Measurements from ENCODE around the gene KLRK1. TPM values are rescaled to one million over a fixed set of nuclear protein-coding genes. Genes with fewer than 3 reads are reported as not detected.

Gene KLRK1
- total RNA-seq, 1 experiment from 2014 or later = not detected

- H3K27ac ChIP-seq (ENCODE audit: low read length) = no peak overlapping the region
- ChIA-PET POLR2A (ENCODE audit: unreplicated experiment) (no interaction called here), CTCF (no interaction called here)
- ATAC-seq = no peak
- H3K79me2 ChIP-seq (ENCODE audit: low read length) = no peaks in the 10 kb centered on the region
- H3K9me3 ChIP-seq (ENCODE audit: low read length) = no peaks in the 10 kb centered on the region
- H3K9me2 ChIP-seq (replicated peaks; ENCODE audit: low read length) = no peaks in the 10 kb centered on the region
- no peak overlapping the region for H2AFZ ChIP-seq (ENCODE audit: low read length)
- DNase-seq = no peak
- no peak for TF ChIP-seq EZH2 (IDR thresholded peaks at IDR 0.05; ENCODE audit: low read length, unreplicated experiment)
- TF ChIP-seq EZH2phosphoT487 (IDR thresholded peaks at IDR 0.05; ENCODE audit: borderline replicate concordance, low read length) = no peak
- TF ChIP-seq, protein P1, sequence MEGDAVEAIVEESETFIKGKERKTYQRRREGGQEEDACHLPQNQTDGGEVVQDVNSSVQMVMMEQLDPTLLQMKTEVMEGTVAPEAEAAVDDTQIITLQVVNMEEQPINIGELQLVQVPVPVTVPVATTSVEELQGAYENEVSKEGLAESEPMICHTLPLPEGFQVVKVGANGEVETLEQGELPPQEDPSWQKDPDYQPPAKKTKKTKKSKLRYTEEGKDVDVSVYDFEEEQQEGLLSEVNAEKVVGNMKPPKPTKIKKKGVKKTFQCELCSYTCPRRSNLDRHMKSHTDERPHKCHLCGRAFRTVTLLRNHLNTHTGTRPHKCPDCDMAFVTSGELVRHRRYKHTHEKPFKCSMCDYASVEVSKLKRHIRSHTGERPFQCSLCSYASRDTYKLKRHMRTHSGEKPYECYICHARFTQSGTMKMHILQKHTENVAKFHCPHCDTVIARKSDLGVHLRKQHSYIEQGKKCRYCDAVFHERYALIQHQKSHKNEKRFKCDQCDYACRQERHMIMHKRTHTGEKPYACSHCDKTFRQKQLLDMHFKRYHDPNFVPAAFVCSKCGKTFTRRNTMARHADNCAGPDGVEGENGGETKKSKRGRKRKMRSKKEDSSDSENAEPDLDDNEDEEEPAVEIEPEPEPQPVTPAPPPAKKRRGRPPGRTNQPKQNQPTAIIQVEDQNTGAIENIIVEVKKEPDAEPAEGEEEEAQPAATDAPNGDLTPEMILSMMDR (conservative IDR thresholded peaks at IDR 0.05; ENCODE audit: low read depth, low read length) = no peak
- no peak overlapping the region for H3K4me2 ChIP-seq (ENCODE audit: low read length)
- no peaks in the 10 kb centered on the region for H4K20me1 ChIP-seq (ENCODE audit: low read length)
- peaks cover 5% of the 10 kb centered on the region for H3F3A ChIP-seq (ENCODE audit: low read length, unreplicated experiment)
- no peaks in the 10 kb centered on the region for H3K36me3 ChIP-seq (ENCODE audit: low read depth, low read length)
- no peak overlapping the region for H3K4me3 ChIP-seq (ENCODE audit: low read length)
- no peaks in the 10 kb centered on the region for H3K27me3 ChIP-seq (ENCODE audit: low read length)
- no TSS peak for BruUV-seq (replicated peaks)
- H3K9ac ChIP-seq (ENCODE audit: low read length) = no peak overlapping the region
- intact Hi-C loops (cut with micrococcal nuclease) = no loop called here
- peaks cover 45% of the 10 kb centered on the region for H3K4me1 ChIP-seq (ENCODE audit: insufficient read depth, low read length)
Observed at GRCh38 chr12:10358969-10359368, 30.9 kb downstream of the KLRK1 start.

DNA sequence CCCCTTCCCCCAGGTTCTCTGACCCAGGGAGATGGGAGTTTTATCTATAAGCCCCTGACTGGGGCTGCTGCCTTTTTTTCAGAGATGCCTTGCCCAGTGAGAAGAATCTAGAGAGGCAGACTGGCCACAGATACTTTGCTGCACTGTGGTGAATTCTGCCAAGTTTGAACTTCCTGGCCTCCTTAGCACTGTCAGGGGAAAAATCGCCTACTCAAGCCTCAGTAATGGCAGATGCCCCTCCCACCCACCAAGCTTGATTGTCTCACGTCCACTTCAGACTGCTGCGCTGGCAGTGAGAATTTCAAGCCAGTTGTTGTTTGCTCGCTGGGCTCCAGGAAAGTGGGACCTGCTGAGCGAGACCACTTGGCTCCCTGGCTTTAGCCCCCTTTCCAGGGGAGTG, 31.7 kb downstream of the KLRK1 start:
- CTCF ChIA-PET = no interaction called here
- no peaks in the 10 kb centered on the region for H3K79me2 ChIP-seq (ENCODE audit: low read length)
- ATAC-seq (no peak), DNase-seq (no peak)
- no peak overlapping the region for H3K9ac ChIP-seq (ENCODE audit: low read length)
- H3K4me1 ChIP-seq (ENCODE audit: insufficient read depth, low read length) = peaks cover 37% of the 10 kb centered on the region
- no TSS peak for BruUV-seq (replicated peaks)
- intact Hi-C loops (cut with micrococcal nuclease) = no loop called here
- no peak overlapping the region for H2AFZ ChIP-seq (ENCODE audit: low read length)
- POLR2A ChIA-PET (ENCODE audit: unreplicated experiment) = no interaction called here
- H4K20me1 ChIP-seq (ENCODE audit: low read length) = no peaks in the 10 kb centered on the region
- H3K9me3 ChIP-seq (ENCODE audit: low read length) = no peaks in the 10 kb centered on the region
- no peaks in the 10 kb centered on the region for H3K36me3 ChIP-seq (ENCODE audit: low read depth, low read length)
- H3F3A ChIP-seq (ENCODE audit: low read length, unreplicated experiment) = peaks cover 5% of the 10 kb centered on the region
- H3K4me2 ChIP-seq (ENCODE audit: low read length) = no peak overlapping the region
- H3K27ac ChIP-seq (ENCODE audit: low read length) = no peak overlapping the region
- no peaks in the 10 kb centered on the region for H3K9me2 ChIP-seq (replicated peaks; ENCODE audit: low read length)
- TF ChIP-seq EZH2phosphoT487 (IDR thresholded peaks at IDR 0.05; ENCODE audit: borderline replicate concordance, low read length) (no peak), EZH2 (IDR thresholded peaks at IDR 0.05; ENCODE audit: low read length, unreplicated experiment) (no peak)
- TF ChIP-seq, protein P1 (conservative IDR thresholded peaks at IDR 0.05; ENCODE audit: low read depth, low read length) = no peak
- H3K4me3 ChIP-seq (ENCODE audit: low read length) = no peak overlapping the region
- no peaks in the 10 kb centered on the region for H3K27me3 ChIP-seq (ENCODE audit: low read length)

DNA sequence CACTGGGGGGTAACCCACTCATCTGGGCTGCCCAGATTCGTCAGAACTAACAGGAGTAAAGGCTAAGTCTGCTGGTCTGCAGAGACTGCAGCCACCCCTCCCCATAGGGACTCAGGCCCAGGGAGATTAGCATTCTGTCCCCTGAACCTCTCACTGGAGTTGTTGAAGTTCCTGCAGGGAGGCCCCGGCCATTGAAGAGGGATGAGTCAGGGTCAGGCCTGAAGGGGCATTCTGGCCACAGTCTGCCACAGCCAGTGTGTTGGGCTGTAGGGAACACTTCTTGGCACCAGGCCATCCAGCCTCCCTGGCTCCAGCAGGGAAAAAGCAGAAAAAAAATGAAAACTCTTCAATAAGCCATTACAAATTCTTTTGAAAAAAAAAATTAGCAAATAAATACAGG, 35.3 kb downstream of the KLRK1 start:
- Histone ChIP-seq H2AFZ (ENCODE audit: low read length) (no peak overlapping the region; the same call in 1 of the 2 replicates), H3K27me3 (ENCODE audit: low read length) (no peaks in the 10 kb centered on the region), H3K9me2 (replicated peaks; ENCODE audit: low read length) (no peaks in the 10 kb centered on the region), H3K9me3 (ENCODE audit: low read length) (no peaks in the 10 kb centered on the region), H3K27ac (ENCODE audit: low read length) (no peak overlapping the region), H3K79me2 (ENCODE audit: low read length) (no peaks in the 10 kb centered on the region), H3F3A (ENCODE audit: low read length, unreplicated experiment) (no peaks in the 10 kb centered on the region), H3K4me3 (ENCODE audit: low read length) (no peak overlapping the region), H3K9ac (ENCODE audit: low read length) (no peak overlapping the region), H3K4me2 (ENCODE audit: low read length) (no peak overlapping the region), H4K20me1 (ENCODE audit: low read length) (no peaks in the 10 kb centered on the region), H3K4me1 (ENCODE audit: insufficient read depth, low read length) (peaks cover 10% of the 10 kb centered on the region; the same call in 1 of the 2 replicates), H3K36me3 (ENCODE audit: low read depth, low read length) (no peaks in the 10 kb centered on the region)
- ChIA-PET CTCF (no interaction called here), POLR2A (ENCODE audit: unreplicated experiment) (no interaction called here)
- no TSS peak for BruUV-seq (replicated peaks)
- TF ChIP-seq, protein P1 (conservative IDR thresholded peaks at IDR 0.05; ENCODE audit: low read depth, low read length) = no peak
- TF ChIP-seq EZH2 (IDR thresholded peaks at IDR 0.05; ENCODE audit: low read length, unreplicated experiment) (no peak), EZH2phosphoT487 (IDR thresholded peaks at IDR 0.05; ENCODE audit: borderline replicate concordance, low read length) (no peak)
- ATAC-seq (no peak), DNase-seq (peak; percentile 46)
- intact Hi-C loops (cut with micrococcal nuclease) = no loop called here

Data from PC-3 (cell line).